ENCODE data around the gene CMC1. TPM values are rescaled to one million over a fixed set of nuclear protein-coding genes. Genes with fewer than 3 reads are reported as not detected.

CMC1 gene
- polyA plus RNA-seq, 4 donors: 27.5 to 32.0 (median 29.4) TPM

DNA sequence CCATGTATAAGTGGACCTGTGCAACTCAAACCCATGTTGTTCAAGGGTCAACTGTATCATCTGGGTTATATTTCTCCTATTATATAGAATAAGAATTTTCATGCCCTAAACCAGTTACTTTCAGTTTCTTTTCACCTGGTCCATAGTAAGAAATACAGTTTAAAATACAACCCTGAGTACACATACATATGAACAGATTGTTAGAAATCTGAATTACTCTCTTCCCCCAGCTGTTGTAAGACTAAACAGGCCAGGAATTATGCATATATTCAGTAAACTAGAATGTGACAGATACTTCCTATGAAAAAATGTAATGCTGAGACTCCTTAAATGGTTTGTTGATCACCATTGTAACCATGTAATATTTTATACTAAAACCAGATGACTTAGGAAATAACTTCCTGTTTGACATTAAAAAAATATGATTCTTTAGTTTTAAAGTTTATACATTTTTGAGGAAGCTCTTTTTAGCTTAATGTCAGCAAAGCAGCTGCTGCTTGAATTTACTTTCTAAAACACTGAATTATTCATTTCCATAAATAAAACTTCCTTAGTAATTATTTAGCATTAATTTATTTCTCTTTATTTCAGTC, 54.6 kb downstream of the CMC1 start:
- DNase-seq (ENCODE audit: low read depth in 4 of 4, low spot score in 2 of 4): no peak

DNA sequence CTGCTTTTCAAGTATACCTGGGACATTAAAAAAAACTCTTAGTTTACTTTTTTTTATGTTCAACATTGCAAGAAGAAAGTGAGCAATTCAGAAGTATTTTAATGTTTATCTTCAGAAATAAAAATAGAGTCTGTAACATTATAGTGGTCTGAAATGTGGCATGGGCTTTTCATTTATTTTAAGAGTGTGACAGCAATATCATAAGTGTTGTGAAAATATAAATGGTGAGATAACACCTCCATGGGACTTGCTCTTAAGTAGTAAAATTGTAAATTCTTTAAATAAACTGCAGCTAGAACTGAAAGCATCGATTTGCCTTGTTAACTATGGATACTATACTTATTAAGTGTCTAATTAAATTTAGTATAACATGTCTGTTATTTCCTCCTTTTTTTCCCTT, 58.3 kb downstream of the CMC1 start:
- DNase-seq (ENCODE audit: low read depth in 4 of 4, low spot score in 2 of 4): no peak

DNA sequence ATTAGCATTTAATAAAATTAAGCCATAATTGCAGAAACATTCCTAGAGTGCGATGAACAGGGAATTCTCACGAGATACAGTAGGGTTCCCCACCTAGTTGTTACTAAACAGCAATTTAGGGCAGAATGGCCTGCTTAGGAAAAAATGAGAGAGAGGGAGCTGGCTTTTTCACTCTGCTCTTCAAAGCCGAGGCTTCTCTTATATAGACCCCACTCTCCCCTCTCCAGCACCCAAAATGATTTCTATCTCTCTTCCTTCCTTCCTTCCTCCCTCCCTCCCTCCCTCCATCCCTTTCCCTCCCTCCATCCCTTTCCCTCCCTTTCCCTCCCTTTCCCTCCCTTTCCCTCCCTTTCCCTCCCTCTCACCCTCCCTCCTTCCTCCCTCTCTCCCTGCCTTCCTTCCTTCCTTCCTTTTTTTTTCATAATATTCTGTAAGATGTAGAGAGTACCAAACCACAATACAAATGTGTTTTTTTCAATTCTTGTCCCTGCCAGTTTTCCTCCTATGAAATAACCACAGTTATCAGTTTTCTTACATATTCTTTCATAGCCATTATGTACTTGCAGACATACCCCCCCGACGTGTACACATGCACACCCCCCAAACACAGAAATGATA, 59.0 kb downstream of the CMC1 start:
- no peak for DNase-seq (ENCODE audit: low read depth in 4 of 4, low spot score in 2 of 4)

DNA sequence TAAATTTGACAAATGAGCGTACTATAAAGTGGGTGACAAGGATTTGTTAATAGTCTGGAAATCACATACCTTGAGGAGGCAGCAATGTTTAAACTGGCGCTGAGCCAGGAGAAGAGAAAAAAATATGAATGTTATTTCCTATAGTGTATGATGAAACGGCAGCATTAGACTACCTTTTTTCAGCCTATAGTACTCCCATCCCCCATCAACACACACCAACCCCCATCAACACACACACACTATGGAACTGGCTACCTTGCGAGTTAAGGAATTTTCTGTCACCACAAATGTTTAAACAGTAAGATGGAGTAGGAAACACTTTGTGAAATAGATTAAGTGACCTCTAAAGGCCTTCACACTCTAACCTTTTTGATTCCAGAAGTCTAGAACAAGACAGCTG, 60.3 kb downstream of the CMC1 start:
- no peak for DNase-seq (ENCODE audit: low read depth in 4 of 4, low spot score in 2 of 4)

DNA sequence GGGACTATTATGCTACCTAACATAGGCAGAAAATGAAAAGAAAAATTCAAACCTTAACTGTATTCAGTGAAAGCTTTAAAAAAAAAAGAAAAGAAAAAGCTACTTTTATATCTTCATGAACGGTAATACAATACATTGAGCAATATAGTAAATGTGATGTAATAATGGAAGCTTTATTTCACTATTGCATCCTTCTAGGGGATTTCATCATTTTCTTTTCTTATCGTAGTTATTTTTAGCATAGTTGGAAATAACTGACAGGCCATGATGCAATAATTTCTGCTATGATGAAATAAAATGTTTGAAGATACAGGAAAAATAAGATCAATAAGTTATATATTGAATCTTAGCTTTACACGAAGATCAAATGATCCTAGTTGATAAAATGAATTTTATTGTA, 66.8 kb downstream of the CMC1 start:
- no peak for DNase-seq (ENCODE audit: low read depth in 4 of 4, low spot score in 2 of 4)

DNA sequence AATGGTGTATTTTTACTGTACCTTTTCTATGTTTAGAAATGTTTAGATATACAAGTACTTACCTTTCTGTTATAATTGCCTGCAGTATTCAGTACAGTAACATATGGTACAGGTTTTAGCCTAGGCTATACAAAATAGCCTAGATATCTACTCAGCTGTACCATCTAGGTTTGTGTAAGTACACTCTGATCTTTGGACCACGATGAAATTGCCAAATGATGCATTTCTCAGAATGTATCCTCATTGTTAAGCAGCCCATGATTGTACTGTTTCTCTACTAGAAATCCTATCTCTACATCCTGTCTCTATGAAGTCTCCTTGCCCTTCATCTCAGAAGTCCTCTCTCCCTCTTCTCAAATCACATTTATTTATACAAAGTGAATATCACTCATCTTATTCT, 74.3 kb downstream of the CMC1 start:
- DNase-seq (ENCODE audit: low read depth in 4 of 4, low spot score in 2 of 4): no peak

DNA sequence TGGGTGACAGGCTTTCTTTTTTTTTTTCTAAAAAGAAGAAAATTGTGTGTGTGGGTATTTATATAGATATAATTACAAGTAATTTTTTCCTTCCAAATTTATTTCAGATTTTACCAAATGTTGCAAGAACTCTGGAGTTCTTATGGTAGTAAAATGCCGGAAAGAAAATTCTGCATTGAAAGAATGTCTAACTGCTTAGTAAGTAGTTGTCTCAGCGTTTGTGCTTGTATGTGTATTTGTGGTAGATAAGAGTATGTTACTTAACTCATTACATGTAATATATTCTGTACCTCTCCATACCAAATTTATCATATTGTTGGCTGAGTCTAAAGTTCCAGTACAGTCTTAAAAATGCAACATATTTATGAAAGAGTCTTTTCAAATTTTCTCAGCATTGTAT, 74.8 kb downstream of the CMC1 start:
- no peak for DNase-seq (ENCODE audit: low read depth in 4 of 4, low spot score in 2 of 4)

DNA sequence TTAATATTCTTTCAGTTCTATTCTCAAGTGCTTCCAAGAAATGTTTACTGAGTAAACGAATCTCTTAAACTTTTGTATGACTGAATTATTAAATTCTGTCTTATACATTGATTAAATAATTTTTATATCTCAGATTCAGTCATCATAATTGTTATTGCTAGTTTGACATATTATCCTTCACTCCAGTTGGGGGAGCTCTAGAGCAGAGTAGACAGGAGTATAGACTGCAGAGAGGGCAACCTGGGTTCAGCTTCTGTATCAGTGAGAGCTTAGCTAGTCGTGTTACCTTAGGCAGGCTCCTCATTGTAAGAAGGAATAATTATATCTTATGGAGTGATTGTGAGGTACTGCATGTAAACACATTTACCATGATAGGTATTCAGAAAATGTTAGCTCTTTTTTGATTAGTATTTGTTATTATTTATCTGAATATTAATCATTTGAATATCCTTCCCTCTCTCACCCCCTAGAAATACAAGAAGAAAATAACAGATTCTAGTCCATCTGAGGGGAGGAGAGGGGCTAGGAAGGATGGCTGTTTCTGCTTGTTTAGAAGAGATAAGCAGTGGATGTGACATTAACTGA, 76.1 kb downstream of the CMC1 start:
- DNase-seq (ENCODE audit: low read depth in 4 of 4, low spot score in 2 of 4): no peak

DNA sequence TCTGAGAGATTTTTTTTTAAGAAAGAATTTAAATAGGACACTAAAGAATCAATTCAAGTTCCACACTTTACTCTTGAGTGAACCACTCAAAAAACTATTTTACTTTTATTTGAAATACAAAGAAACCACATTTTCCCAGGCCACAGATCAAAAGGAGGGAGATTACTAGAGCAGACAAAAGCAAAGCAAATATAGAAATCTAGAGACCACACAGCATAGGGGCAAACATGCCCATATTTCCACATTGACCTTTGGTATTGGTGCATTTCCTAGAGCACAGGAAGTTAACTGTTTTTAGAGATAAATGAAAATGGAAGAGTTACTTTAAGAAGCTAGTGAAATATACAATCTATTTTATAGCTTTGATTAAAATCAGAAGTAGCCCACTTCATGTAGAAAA, 79.6 kb downstream of the CMC1 start:
- DNase-seq (ENCODE audit: low read depth in 4 of 4, low spot score in 2 of 4): no peak

DNA sequence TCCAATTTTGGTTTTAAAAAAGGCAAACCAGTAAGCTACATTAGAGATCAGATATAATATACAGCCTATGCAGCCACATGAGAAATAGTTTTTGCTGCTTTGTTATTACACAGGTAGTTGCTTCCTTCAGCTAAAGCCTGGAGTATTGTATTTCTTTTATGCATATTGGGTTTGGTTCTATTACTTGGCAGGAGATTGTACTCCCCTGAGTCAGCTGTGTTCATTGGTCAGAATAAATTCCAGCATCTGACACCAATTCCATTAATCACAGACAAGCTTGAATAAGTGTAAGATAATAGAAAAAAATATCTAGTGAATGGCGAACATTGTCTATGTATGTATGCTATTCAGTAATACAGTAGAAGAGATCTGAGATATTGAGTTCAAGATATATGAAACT, 81.0 kb downstream of the CMC1 start:
- no peak for DNase-seq (ENCODE audit: low read depth in 4 of 4, low spot score in 2 of 4)

DNA sequence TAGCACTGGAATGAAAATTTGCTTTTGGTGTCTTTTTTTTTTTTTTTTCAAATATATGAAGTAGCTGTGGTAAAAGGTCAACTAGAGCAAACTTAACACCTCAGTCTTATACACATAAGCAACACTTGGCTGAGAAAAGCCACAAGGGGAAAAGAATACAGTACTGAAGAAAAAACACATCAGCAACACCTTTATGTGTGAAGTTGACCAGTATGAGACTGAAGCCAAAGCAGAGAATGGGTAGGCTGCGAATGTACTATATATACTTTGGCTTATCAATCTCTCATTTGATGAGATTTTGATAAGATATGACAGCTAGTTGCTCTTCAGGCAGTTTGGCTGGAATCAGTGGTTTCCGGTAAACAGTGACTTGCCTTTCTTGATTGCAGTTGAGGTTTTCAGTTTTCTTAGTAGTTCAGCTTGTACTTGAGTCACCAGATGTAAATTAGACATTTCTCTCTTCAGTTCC, 85.1 kb downstream of the CMC1 start:
- no peak for DNase-seq (ENCODE audit: low read depth in 4 of 4, low spot score in 2 of 4)

DNA sequence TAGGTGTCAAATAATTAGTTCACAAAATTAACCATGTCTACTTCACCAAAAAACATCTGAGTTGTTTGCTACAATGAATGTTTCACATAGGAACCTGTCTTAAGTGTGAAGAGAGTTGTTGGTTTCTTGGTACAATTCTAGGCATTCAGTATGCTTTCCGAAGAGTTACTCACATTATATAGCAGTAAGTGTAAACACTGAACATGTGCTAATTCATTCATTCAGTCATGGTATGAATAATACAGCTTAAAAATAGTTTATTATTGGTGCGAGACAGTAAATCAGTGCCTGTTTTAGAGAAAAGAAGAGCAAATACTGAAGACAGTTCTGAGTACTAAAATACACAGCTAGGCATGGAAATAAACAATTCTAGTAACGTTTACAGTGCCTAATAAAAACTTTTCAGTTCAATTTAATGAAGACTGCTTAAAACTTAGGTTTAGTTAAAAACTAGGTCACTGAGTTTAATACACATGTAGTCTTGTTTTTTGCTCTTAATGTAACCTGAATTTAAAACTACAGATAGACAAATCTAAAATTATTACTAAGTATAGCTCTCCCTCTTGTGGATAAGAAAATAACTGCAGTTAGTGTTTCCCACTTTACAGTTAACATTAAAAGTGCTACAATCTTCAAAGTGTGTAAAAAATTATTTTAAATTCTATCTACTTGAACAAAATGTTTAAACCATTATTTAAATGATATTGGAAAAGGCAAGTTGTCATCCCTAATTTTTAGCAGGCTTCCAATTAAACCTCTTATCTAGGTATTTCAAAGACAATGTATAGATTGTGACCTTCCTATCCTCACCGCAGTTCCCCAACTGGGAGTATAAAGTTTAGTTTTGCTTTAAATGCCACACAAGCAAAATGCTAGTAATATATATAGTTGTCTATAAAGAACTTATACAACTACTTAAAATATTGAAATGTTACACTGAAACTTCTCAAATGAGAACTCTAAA, 87.1 kb downstream of the CMC1 start:
- no peak for DNase-seq (ENCODE audit: low read depth in 4 of 4, low spot score in 2 of 4)

DNA sequence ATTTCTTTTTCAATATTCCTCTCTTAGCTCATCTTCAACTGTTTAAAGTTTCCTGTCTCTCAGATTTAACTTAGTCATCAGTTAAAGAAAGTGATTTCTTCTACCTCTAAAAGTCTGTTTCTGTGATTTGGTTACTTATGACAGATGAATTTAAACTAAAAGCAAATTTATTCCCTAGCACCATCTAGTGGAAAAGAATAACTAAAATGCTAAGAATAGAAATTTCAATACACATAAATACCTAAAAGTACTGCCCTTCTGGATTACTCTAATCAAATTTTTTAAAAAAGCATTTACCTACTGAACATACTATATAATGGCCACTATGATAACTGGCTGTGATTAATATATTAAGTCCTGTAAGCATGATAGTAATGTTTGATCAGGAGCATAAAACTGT, 93.1 kb downstream of the CMC1 start:
- no peak for DNase-seq (ENCODE audit: low read depth in 4 of 4, low spot score in 2 of 4)

DNA sequence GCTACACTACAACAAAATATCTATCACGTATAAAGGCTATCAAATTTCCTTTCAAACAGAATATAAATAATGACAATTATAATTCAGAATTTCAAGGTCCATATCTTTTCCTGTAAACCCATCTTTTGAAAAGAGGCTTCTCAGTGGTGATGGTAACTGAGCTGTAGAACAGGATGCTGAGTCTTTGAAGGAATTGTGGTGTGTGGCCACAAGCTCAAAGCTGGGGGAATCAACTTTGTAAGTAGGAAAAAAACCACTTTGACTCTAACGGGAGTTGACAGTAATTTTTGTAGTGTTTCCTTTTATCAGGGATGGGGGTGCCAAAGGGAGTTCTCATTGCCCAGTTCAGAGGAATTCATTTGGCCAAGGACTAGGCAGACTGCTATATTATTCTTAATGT, 93.8 kb downstream of the CMC1 start:
- no peak for DNase-seq (ENCODE audit: low read depth in 4 of 4, low spot score in 2 of 4)

DNA sequence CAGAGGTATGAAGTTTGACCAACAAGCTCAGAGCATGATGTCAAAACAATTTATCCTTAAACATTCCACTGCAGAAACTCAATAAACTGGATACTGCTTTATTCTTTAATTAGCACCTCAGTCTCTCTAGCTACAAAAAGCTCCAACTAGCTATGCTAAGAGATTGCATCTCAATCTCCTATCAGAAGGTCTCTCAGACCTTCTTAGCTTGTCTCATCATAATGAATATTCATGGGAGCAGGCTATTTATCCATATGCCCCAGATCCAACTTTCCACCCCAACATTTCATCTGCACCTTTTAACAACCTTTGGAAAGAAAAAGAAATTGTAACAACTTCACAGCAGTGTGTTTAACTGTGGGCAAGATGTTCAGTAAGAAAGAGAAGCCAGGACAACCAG, 95.8 kb downstream of the CMC1 start:
- no peak for DNase-seq (ENCODE audit: low read depth in 4 of 4, low spot score in 2 of 4)

DNA sequence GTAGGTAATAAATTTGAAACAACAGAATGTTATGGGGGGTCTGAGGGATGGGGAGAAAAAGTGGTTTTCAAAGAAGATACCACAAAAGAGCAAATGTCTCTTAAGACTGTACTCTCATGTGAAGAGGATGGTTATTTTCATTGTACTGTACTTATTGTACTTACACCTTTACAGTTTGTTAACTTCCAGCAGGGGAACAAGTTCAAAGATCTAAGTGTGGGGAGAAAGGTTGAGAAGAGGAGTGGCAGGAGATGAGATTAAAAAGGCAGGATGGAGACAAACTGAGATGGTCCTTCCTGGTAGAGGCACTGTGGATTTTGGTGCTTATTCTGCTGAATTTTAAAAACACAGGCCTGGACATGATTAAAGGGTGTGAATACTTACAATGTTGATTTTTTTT, 101.7 kb downstream of the CMC1 start:
- no peak for DNase-seq (ENCODE audit: low read depth in 4 of 4, low spot score in 2 of 4)

DNA sequence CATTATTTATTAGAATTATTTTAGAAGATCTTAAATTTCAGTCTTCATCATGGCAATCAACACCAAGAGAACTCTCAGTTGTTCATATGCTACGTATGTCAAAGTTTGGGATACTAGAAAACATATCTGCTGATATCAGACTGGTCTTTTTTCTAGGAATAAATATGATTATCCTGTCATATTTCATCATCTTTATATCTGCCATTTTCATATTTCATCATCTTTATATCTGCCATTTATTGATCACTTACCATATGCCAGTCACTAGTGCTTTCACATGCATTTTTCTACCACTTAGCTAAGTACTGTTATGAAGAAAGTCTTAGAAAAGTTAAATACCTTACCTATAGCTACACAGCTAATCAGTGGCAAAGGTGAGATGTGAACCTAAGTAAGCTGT, 104.3 kb downstream of the CMC1 start:
- no peak for DNase-seq (ENCODE audit: low read depth in 4 of 4, low spot score in 2 of 4)

DNA sequence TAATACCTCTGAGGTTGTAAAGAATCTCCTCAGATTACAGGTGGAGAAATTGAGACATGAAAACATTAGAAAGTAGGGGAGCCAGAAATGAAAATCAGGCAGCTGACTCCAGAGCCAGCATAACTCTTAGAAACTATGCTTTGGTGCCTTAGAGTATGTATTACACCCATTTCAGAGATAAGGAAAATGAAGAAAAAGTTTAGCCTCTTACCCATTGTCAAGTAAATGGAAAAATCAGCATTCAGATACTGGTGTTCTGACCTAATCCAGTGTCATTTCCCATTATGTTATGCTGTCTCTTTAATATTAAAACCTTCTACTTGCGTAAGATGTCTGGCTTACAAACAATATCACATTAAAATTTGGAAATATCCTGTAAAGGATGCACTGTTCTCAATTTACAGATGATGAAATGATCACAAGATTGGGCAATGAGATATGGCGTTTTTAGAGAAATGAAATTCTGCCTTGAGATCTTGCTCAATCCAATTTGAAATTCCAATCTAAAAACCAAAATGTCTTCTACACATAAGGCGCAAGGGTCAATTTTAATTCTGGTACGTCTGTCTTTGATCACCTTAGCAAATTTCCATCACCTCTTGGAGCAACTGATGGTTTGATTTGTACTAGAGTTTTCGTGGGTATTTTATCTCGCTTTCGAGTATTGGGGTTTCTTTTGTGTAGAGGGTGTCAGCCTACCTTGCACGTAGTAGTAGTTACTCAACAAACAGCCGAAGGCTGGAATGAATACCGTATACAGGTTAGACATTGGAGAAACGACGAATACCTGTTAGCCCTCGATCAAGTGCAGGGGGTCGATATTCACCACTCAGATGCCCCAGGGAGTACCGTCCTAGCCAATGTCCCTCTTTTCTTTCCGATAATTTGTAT, 106.2 kb downstream of the CMC1 start:
- no peak for DNase-seq (ENCODE audit: low read depth in 4 of 4, low spot score in 2 of 4)

DNA sequence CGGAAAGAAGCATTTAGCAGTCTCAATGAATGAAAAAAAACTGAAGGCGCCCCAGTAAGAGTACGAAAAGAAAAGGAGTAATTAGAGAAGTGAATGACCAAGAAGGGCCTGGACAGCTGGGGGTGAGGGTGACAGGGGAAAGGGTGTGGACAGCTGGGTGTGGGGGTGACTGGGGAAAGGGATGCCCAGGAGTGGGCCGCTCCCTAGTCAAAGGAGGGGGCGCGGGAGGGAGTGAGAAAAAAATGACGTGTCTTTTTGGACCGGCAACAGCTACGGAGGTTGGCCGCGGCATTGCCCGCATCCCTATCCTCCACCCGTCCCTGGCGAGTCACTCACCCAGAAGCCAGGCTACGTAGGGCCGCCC, 106.8 kb downstream of the CMC1 start:
- no peak for DNase-seq (ENCODE audit: low read depth in 4 of 4, low spot score in 2 of 4)

Data from left renal cortex interstitium (tissue), 4 donors.